Heart left ventricle (tissue), 13 donors: ENCODE data around the gene FCN2.

Experiments used
- POLR2A ChIP-seq, 2 donors: fragments of 450-650 bp; IDR thresholded peaks; one replicate each; pipeline ENCODE4 v1.6.1; 2017; ENCODE audit warnings: antibody characterized with exemption in 2 of 2, mild to moderate bottlenecking in 2 of 2, moderate library complexity in 2 of 2
- TF ChIP-seq, protein P1 (sequence below), 12 donors: fragments of 200-600 bp; sonication (generic) in 4 of 12; IDR thresholded peaks; one replicate each; pipeline versions ENCODE4 v1.5.0 to v1.8.0; 2018 to 2022; ENCODE audit warnings: antibody characterized with exemption in 12 of 12, mild to moderate bottlenecking in 5 of 12
- donor health status: ischemic (EF 13 %, LVEDD 7.1; RV severe dilation, severe dysfunction).
- donor health status: DM: no; HTN: yes; CAD: no.
- donor health status: DM: no; HTN: no; CAD: no.
- donor health status: ischemic (EF 25% LVEDD 6.9; RV normal size, moderate dysfunction).
- donor health status: ischemic (EF 25% LVEDD 5.7; RV mildly dilated, moderate dysfunction).
- donor health status: ischemic (EF 35%, LVEDD 5.7; RV mildly dilated, moderate dysfunction).
- donor health status: nonischemic (EF 11% LVEDD 7.7; RV severe dilation, severe dysfunction).
- donor health status: DM: yes; HTN: yes; CAD: no.
- donor health status: PGD.
- donor health status: ischemic (EF 29% LVEDD 5.4; RV normal size, mild dysfunction).
- donor health status: nonischemic (EF 23%, LVEDD 6.1; RV moderate dilation, normal function).

DNA sequence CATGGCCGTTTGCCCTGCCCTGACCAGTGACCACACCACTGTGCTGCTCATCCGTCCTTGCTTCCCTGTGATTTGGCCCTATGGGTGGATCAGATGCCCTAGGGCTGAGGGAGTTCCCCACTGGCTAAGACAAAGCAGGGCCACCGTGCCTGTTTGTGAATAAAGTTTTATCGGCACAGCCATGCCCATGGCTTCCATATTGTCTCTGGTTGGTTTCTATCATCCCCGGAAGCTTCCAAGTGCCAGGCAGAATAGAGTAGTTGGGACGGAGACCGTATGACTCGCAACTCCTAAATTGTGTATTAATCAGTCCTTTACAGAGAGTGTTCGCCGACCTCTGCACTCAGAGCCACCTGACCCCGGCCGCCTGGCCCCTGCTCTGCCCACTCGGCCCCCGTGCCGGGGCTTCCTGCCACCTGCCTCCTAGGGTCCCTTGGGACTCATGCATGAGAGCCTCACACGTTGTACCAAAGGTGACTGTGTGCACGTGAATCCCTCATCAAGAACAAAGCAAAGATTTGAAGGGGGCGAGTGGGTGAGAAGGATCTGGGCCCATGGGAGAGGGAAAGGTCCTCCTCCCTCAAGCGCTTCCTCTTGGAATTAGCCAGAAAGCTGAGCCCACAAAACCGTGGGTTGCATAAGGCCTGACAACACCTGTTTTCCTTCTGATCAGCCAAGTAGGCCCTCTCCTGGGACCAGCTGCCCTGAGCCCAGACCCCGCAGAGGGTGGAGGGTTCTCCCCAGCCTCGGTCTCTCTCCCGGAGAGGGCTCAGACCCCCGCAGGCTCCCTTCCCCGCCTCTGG, 11.7 kb upstream of the FCN2 start:
- TF ChIP-seq POLR2A (IDR thresholded peaks at IDR 0.05), result no peak
- TF ChIP-seq, protein P1, sequence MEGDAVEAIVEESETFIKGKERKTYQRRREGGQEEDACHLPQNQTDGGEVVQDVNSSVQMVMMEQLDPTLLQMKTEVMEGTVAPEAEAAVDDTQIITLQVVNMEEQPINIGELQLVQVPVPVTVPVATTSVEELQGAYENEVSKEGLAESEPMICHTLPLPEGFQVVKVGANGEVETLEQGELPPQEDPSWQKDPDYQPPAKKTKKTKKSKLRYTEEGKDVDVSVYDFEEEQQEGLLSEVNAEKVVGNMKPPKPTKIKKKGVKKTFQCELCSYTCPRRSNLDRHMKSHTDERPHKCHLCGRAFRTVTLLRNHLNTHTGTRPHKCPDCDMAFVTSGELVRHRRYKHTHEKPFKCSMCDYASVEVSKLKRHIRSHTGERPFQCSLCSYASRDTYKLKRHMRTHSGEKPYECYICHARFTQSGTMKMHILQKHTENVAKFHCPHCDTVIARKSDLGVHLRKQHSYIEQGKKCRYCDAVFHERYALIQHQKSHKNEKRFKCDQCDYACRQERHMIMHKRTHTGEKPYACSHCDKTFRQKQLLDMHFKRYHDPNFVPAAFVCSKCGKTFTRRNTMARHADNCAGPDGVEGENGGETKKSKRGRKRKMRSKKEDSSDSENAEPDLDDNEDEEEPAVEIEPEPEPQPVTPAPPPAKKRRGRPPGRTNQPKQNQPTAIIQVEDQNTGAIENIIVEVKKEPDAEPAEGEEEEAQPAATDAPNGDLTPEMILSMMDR (IDR thresholded peaks at IDR 0.05), result no peak
